Sigmoid colon (tissue), 7 donors: ENCODE measurements around the gene CHST6. TPM values are rescaled to one million over a fixed set of nuclear protein-coding genes. Genes with fewer than 3 reads are reported as not detected.
"Not testable (repeated sequence)": the region's sequence is repeated elsewhere in the genome, so short reads cannot be mapped to it uniquely, and the experiment has no call there.

Experiments used
- DNase-seq: peaks from one replicate; pipeline ENCODE4 v3.0.0-alpha.2; 2019
- H3K27ac ChIP-seq, 4 donors: fragments of 200-600 bp; sonication (generic); one replicate each; pipeline ENCODE4 v1.5.1; 2016 to 2019; ENCODE audit warnings: mild to moderate bottlenecking in 1 of 4
- H3K27me3 ChIP-seq, 3 donors: fragments of 200-600 bp; sonication (generic); one replicate each; pipeline ENCODE4 v1.5.1; 2019; ENCODE audit warnings: mild to moderate bottlenecking in 1 of 3
- H3K36me3 ChIP-seq, 4 donors: fragments of 200-600 bp; sonication (generic); one replicate each; pipeline ENCODE4 v1.5.1; 2016 to 2019
- H3K4me1 ChIP-seq, 4 donors: fragments of 200-600 bp; sonication (generic); one replicate each; pipeline ENCODE4 v1.5.1; 2017 to 2019
- H3K4me3 ChIP-seq, 4 donors: fragments of 200-600 bp; sonication (generic); one replicate each; pipeline ENCODE4 v1.5.1; 2017 to 2019; ENCODE audit warnings: mild to moderate bottlenecking in 2 of 4, moderate library complexity in 1 of 4
- H3K9me3 ChIP-seq, 4 donors: fragments of 200-600 bp in 3 of 4; sonication (generic) in 3 of 4; one replicate each; pipeline versions ENCODE4 v1.5.1 to v1.6.1; 2013 to 2019
- CTCF ChIP-seq, 4 experiments: fragments of 450-650 bp in 3 of 4; fragments of 200-600 bp in 1 of 4; IDR thresholded peaks; one replicate each; pipeline ENCODE4 v1.5.1; 2016 to 2019; ENCODE audit warnings: antibody characterized with exemption in 4 of 4, mild to moderate bottlenecking in 3 of 4, moderate library complexity in 2 of 4
- EP300 ChIP-seq, 4 donors: sonication (generic); formaldehyde crosslinking; IDR thresholded peaks; one replicate each; pipeline ENCODE4 v1.6.1; 2017; ENCODE audit warnings: antibody characterized with exemption in 4 of 4
- POLR2A ChIP-seq, 2 donors: fragments of 450-650 bp; IDR thresholded peaks; one replicate each; pipeline ENCODE4 v1.6.1; 2016; ENCODE audit warnings: antibody characterized with exemption in 2 of 2, mild to moderate bottlenecking in 2 of 2, moderate library complexity in 2 of 2
- POLR2AphosphoS5 ChIP-seq, 4 donors: sonication (generic); formaldehyde crosslinking; IDR thresholded peaks; one replicate each; pipeline ENCODE4 v1.6.1; 2017; ENCODE audit warnings: antibody characterized with exemption in 4 of 4
- whole genome bisulfite sequencing, 2 donors: extraction: QIAGEN DNeasy Blood & Tissue Kit; methylation state at CpG; one replicate each; pipeline ENCODE4 v1.1.7; 2013; 5-methylcytosine and 5-hydroxymethylcytosine counted together
- intact Hi-C: fragments of 100-400 bp; cut with DNase I; formaldehyde crosslinking; loops from one replicate; pipeline ENCODE4 v1.15.1; 2023
- polyA plus RNA-seq, 3 donors: library from polyadenylated mRNA; stranded (reverse); fragments of 200-250 nt; gene quantifications; one replicate each; pipeline ENCODE4 v1.2.3, GENCODE V29; 2013
- total RNA-seq, 4 donors: library from RNA; depleted of rRNA; stranded (reverse); fragments of >200 nt; gene quantifications; one replicate each; pipeline ENCODE4 v1.1.0, GENCODE V29; 2016
- donor health status: healthy with polysubstance abuse.
- donor health status: Bipolar disorder and iron deficiency.
- donor health status: healthy.

CHST6 gene
- total and polyA plus RNA-seq, 7 donors: under 0.01 to 2.5 (median 1.1) TPM

DNA sequence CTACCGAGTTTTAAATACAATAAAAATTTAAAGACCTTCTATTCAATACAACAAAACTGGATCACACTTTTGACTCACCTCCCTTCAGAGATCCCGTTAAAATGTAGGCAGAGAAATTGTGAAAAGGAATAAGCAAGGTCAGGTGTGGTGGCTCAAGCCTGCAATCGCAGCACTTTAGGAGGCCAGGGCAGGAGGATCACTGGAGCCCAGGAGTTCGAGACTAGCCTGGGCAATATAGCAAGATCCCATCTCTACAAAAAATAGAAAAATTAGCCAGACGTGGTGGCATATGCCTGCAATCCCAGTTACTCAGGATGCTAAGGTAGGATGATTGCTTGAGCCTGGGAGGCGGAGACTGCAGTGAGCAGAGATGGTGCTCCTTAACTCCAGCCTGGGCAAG is 23.9 kb upstream of the CHST6 start:
- H3K27ac ChIP-seq: no peak overlapping the region
- no peaks in the 10 kb centered on the region for H3K9me3 ChIP-seq
- no peaks in the 10 kb centered on the region for H3K27me3 ChIP-seq
- intact Hi-C loops: loop anchor here (5.0 kb wide), 1 partner anchor 38 kb away; the partner anchor contains the start of gene TMEM231
- WGBS, 2 donors: 84 to 89% methylated on average over 6 of the region's 6 CpGs
- no peak overlapping the region for H3K4me3 ChIP-seq
- TF ChIP-seq POLR2A (IDR thresholded peaks at IDR 0.05) (no peak), EP300 (IDR thresholded peaks at IDR 0.05) (no peak), CTCF (IDR thresholded peaks at IDR 0.05) (no peak), POLR2AphosphoS5 (IDR thresholded peaks at IDR 0.05) (no peak)
- peaks cover 0 to 11% (median 9%) of the 10 kb centered on the region in 4 donors for H3K4me1 ChIP-seq
- no peak for DNase-seq
- H3K36me3 ChIP-seq: no peaks in the 10 kb centered on the region

DNA sequence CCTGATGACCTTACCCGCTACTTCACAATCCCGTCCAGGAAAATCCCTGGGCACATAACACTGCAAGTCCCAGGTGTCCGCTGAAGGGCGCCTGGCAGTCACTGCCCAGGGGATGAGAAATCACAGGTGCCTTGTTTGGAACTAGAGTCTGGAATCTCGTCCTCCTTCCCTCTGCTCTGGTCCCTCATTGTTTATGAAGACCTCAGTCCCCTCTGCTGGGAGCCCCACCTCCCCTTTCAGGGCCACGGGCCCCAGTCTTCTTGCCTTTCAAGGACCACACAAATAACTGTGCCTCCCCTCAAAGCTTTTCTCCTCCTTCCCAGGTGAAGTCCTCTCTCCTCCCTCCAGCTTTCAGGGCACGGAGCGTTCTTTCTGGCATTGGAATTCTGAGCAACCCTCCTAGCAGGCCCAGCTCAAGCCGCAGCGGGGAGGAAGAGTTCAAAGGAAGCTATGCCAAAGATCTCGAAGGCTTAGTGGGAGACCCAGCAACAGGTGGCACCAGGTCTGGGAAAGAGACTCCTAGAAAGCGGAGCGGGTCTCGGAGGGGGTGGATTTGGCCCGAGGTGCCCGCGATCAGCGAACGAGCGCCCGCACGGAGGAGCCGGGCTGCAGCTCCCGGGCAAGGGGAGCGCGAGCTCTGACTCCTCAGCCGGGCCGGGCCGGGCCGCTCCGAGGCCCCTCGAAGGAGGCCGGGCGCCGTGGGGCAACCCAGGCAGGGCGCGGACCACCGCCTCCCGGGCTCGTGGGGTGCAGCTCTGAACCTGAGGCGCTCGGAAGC is 21.1 kb upstream of the CHST6 start:
- H3K4me3 ChIP-seq: peak overlapping the region; percentile 86 to 95 (median 90)
- peaks cover 0 to 11% (median 9%) of the 10 kb centered on the region in 4 donors for H3K4me1 ChIP-seq
- WGBS, 2 donors: 4 to 10% methylated on average over 42 of the region's 42 CpGs
- peak overlapping the region; percentile 96 to 99 (median 98) for H3K27ac ChIP-seq
- not testable (repeated sequence) for H3K36me3 ChIP-seq, H3K27me3 ChIP-seq, DNase-seq, H3K9me3 ChIP-seq
- intact Hi-C loops: loop anchor here (2.0 to 5.0 kb wide), 4 partner anchors 41 to 130 kb away; partner anchors contain the start of genes ADAT1, KARS1, TERF2IP and TMEM170A

- WGBS, 2 donors: 96% methylated on average over 11 of the region's 11 CpGs
- Histone ChIP-seq H3K27ac (no peak overlapping the region), H3K9me3 (no peaks in the 10 kb centered on the region), H3K27me3 (no peaks in the 10 kb centered on the region), H3K4me1 (peaks cover 0 to 11% (median 9%) of the 10 kb centered on the region in 4 donors), H3K36me3 (no peaks in the 10 kb centered on the region), H3K4me3 (no peak overlapping the region)
- intact Hi-C loops: no loop called here
- TF ChIP-seq POLR2AphosphoS5 (IDR thresholded peaks at IDR 0.05): no peak
- TF ChIP-seq EP300 (IDR thresholded peaks at IDR 0.05): no peak
- TF ChIP-seq CTCF (IDR thresholded peaks at IDR 0.05): no peak
- no peak for TF ChIP-seq POLR2A (IDR thresholded peaks at IDR 0.05)
- DNase-seq: no peak
These were observed 19.1 kb upstream of the CHST6 start for GRCh38 chr16:75514296-75514695.

DNA sequence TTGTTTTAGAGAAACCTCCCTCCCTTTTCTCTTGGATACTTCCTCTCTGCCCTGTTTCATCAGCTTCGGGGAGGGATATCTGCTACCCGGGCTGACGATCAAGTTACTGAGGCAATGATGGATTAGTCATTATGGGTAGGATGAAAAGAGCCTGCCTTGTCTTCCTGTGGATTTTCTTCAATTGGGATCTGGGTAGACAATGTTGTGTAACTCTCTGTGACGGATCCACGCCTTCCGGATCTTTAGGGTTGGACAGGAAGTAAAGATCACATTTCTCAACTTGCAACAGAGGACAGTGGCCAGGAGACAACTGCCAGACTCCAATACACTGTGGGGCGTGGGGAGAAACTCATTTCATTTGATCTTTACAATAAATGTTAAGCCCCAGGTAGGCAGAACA is 11.3 kb upstream of the CHST6 start:
- H3K9me3 ChIP-seq: no peaks in the 10 kb centered on the region
- intact Hi-C loops: no loop called here
- peak; percentile 75 for DNase-seq
- no peak overlapping the region for H3K4me3 ChIP-seq
- H3K27me3 ChIP-seq: no peaks in the 10 kb centered on the region
- no peak for TF ChIP-seq EP300 (IDR thresholded peaks at IDR 0.05)
- TF ChIP-seq CTCF (IDR thresholded peaks at IDR 0.05): no peak
- no peak for TF ChIP-seq POLR2A (IDR thresholded peaks at IDR 0.05)
- no peak for TF ChIP-seq POLR2AphosphoS5 (IDR thresholded peaks at IDR 0.05)
- peaks cover 0 to 5% (median 2%) of the 10 kb centered on the region in 4 donors for H3K4me1 ChIP-seq
- H3K36me3 ChIP-seq: no peaks in the 10 kb centered on the region
- 42 to 50% methylated on average over 7 of the region's 7 CpGs for WGBS, 2 donors
- H3K27ac ChIP-seq: no peak overlapping the region

DNA sequence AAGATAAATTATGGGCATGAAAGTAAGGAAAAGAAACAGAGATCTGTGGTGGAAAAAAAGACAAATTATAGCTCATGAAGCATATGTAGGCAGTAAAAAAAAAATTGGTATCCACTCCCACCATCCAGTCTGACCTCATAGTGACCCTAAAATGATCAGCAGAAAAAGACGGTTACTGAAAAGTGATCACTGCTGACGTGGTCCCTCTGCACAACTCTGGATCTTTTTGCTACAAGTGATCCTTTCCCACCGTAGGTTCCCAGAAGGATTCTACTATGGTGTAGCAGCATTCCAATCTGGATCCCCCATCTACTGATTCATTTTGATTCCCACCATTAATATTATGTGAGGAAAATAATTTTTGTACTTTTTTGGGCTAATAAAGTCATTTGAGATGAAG is 10.9 kb upstream of the CHST6 start:
- Histone ChIP-seq H3K36me3 (no peaks in the 10 kb centered on the region), H3K4me3 (no peak overlapping the region), H3K9me3 (no peaks in the 10 kb centered on the region), H3K27ac (no peak overlapping the region), H3K27me3 (no peaks in the 10 kb centered on the region), H3K4me1 (peaks cover 0 to 9% (median 4%) of the 10 kb centered on the region in 4 donors)
- no peak for DNase-seq
- TF ChIP-seq POLR2AphosphoS5 (IDR thresholded peaks at IDR 0.05) (no peak), EP300 (IDR thresholded peaks at IDR 0.05) (no peak), CTCF (IDR thresholded peaks at IDR 0.05) (no peak)
- intact Hi-C loops: no loop called here
- WGBS, 2 donors: 84 to 87% methylated on average over 3 of the region's 3 CpGs
